ENCODE data around the gene ACTR6. TPM values are rescaled to one million over a fixed set of nuclear protein-coding genes. Genes with fewer than 3 reads are reported as not detected.
A peak's percentile ranks its signal among the peaks of the same experiment; 100 is the strongest.

The ACTR6 gene
- total RNA-seq, result 10 to 100 TPM in 2 of 6 donors, 1 to 10 TPM in 4; 3.8 to 14.4 (median 7.0) TPM
- polyA plus RNA-seq, result 10 to 100 TPM in 1 of 2 donors, 1 to 10 TPM in 1; 5.0 to 10.4 TPM

DNA sequence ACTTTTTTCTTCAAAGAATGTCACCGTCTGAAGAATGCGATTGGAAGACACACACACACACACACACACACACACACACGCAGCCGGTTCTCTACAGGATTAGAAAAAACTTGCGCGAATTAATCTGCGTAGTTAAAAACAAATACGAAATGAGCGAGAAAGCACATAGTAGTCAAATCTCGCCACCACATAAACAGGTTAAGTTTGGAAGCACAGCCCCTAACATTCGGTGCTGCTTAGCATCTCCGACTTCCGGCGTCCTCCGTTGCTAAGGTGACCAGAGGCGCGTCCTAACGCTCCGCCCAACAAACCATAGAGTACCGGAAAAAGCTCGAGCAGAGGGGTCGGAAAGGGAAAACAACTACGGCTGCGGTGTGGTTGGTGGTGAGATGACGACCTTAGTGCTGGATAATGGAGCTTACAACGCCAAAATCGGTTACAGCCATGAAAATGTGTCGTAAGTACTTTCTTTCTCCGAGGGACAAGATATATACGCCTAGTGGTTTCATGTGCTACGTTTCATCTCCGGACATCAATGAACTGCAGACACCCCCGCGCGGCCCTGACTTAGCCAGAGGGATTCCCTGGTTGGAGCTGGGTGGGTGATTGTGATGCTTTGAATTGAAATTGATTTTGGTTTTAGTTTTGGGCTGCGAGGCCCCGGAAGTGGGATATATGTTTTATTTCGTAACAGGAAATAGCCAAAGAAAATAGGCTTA lies at the start of gene ACTR6:
Gene ACTR6, plus strand, starts transcription at position 353 of the 719 bp plus-strand sequence. Its CDS starts 37 bp downstream, at position 390.
- FAIRE-seq, result peak; percentile 41
- 0% methylated on average over 38 of the region's 38 CpGs for whole genome bisulfite sequencing, 2 donors
- intact Hi-C loops (cut with DNase I), result no loop called here

GRCh38 chr12:100151769-100152168 lies 48.8 kb upstream of the ACTR6 start:
- Histone ChIP-seq H3K9me3 (no peaks in the 10 kb centered on the region), H3K36me3 (no peaks in the 10 kb centered on the region), H3K4me1 (no peaks in the 10 kb centered on the region), H3K4me3 (no peak overlapping the region), H3K27me3 (no peaks in the 10 kb centered on the region), H3K27ac (no peak overlapping the region)
- intact Hi-C loops (cut with DNase I), result no loop called here
- 90 to 97% methylated on average over 2 of the region's 2 CpGs for WGBS, 2 donors
- no peak for DNase-seq
- no peak for FAIRE-seq
- TF ChIP-seq, protein P1, sequence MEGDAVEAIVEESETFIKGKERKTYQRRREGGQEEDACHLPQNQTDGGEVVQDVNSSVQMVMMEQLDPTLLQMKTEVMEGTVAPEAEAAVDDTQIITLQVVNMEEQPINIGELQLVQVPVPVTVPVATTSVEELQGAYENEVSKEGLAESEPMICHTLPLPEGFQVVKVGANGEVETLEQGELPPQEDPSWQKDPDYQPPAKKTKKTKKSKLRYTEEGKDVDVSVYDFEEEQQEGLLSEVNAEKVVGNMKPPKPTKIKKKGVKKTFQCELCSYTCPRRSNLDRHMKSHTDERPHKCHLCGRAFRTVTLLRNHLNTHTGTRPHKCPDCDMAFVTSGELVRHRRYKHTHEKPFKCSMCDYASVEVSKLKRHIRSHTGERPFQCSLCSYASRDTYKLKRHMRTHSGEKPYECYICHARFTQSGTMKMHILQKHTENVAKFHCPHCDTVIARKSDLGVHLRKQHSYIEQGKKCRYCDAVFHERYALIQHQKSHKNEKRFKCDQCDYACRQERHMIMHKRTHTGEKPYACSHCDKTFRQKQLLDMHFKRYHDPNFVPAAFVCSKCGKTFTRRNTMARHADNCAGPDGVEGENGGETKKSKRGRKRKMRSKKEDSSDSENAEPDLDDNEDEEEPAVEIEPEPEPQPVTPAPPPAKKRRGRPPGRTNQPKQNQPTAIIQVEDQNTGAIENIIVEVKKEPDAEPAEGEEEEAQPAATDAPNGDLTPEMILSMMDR (IDR thresholded peaks at IDR 0.05), result no peak
- no peak for ATAC-seq

More for the DNA sequence above, at the start of gene ACTR6:
- peaks cover 0 to 3% (median 0%) of the 10 kb centered on the region in 3 donors for H3K36me3 ChIP-seq
- H3K27ac ChIP-seq, result peak within 1 kb of the TSS; percentile 48 to 72 (median 67)
- ATAC-seq (peak; percentile 94 to 99 (median 96)), DNase-seq (peak; percentile 85 to 96 (median 91))
- TF ChIP-seq, protein P1 (IDR thresholded peaks at IDR 0.05), result no peak
- peaks cover 0 to 10% (median 5%) of the 10 kb centered on the region in 3 donors for H3K4me1 ChIP-seq
- no peaks in the 10 kb centered on the region for H3K9me3 ChIP-seq
- peak within 1 kb of the TSS; percentile 62 to 82 (median 75) for H3K4me3 ChIP-seq
- H3K27me3 ChIP-seq, result no peaks in the 10 kb centered on the region

DNA sequence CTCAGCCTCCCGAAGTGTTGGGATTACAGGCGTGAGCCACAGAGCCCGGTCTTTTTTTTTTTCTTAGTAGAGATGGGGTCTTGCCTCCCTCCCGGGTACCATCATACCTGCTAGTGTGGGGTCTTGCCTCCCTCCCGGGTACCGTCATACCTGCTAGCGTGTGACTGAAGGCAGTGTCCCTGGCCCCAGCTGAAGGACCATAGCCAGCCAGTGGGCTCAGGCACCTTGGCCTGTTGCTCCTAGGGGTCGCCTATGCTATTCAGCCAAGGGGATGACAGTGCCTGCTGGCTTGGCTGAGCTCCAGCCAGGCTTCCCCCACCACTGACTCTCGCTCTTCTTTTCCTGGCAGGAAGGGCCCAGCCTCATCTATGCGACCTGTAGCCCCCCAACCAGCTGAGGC lies 47.5 kb upstream of the ACTR6 start:
- DNase-seq, result no peak

DNA sequence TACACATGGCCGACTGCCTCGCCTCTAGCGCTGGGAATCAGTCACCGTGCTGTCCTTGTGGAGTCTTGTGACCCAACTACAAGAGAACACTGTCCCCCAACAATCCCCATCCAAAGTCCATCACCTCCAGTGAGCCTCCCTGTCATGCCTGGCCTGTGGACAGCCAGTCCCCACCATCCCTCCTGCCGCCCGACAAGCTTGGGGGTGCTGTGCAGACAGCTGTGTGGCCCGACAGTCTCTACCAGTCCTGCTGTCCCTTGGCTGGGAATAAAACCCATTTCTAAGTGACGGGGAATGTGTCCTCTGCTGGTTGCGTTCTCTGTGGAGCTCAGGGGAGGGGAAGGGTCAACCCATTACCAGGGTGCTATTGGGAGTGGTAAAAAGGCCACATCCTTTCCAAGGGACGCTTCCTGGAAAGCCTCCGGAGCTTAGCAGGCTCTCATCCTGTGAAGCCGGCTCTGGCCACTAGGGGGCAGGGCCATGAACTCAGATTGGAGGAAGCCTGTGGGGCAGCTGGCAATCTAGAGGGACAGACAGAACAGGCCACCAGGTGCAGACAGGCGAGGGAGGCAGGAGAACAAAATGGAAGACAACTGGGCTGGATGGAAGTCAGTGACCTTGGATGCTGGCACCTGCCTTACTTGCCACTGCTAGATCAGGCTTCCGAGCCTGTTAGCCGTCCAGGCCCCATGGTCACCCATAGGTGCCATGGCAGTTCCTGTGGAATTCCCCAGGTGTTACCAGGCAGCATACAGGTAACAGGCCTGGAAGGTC lies 46.0 kb upstream of the ACTR6 start:
- no peak for FAIRE-seq
- ATAC-seq, result peak; percentile 38 to 83 (median 73)
- no peak overlapping the region for H3K4me3 ChIP-seq

More for the DNA sequence above, 47.5 kb upstream of the ACTR6 start:
- Histone ChIP-seq H3K4me3 (no peak overlapping the region), H3K9me3 (no peaks in the 10 kb centered on the region), H3K36me3 (no peaks in the 10 kb centered on the region), H3K4me1 (no peaks in the 10 kb centered on the region), H3K27me3 (no peaks in the 10 kb centered on the region), H3K27ac (no peak overlapping the region)
- 93 to 94% methylated on average over 9 to 10 of the region's 10 CpGs for WGBS, 2 donors
- TF ChIP-seq, protein P1 (IDR thresholded peaks at IDR 0.05), result no peak
- ATAC-seq, result no peak
- intact Hi-C loops (cut with DNase I), result no loop called here
- no peak for FAIRE-seq

More for the DNA sequence above, 46.0 kb upstream of the ACTR6 start:
- H3K9me3 ChIP-seq, result no peaks in the 10 kb centered on the region
- H3K36me3 ChIP-seq, result no peaks in the 10 kb centered on the region
- no peak overlapping the region for H3K27ac ChIP-seq
- H3K4me1 ChIP-seq, result no peaks in the 10 kb centered on the region
- DNase-seq, result peak in 5 of 6 donors; percentile 22 to 87 (median 59)
- no peaks in the 10 kb centered on the region for H3K27me3 ChIP-seq
- TF ChIP-seq, protein P1 (IDR thresholded peaks at IDR 0.05), result peak; percentile 50 to 72 (median 64)
- intact Hi-C loops (cut with DNase I), result no loop called here
- WGBS, 2 donors, result 69 to 73% methylated on average over 15 of the region's 15 CpGs

Measured in pancreas (tissue), 10 donors.